Stimulated activated CD8-positive, alpha-beta memory T cell treated with anti-CD3 and anti-CD28 coated beads, Interleukin-7, amount 100 ng/mL, for 4 hours (primary cell): ENCODE measurements around the gene ATP6AP1.

Source experiments
- DNase-seq, 2 donors: peaks; one replicate each; pipeline ENCODE4 v3.0.0-alpha.2; 2020; ENCODE audit warnings: low read depth in 2 of 2

ATP6AP1 gene

GRCh38 chrX:154426916-154427770, 1.3 kb upstream of the ATP6AP1 start:
- DNase-seq = no peak

- no peak for DNase-seq
Observed at GRCh38 chrX:154429711-154430110, 1.2 kb downstream of the ATP6AP1 start.

- no peak for DNase-seq
Observed at GRCh38 chrX:154430479-154430878, 2.0 kb downstream of the ATP6AP1 start.

GRCh38 chrX:154430916-154431315, 2.4 kb downstream of the ATP6AP1 start:
- no peak for DNase-seq

GRCh38 chrX:154431341-154431740, 2.9 kb downstream of the ATP6AP1 start:
- no peak for DNase-seq

- no peak for DNase-seq
Observed at GRCh38 chrX:154432210-154432609, 3.7 kb downstream of the ATP6AP1 start.

- DNase-seq = no peak
Observed at GRCh38 chrX:154433605-154434004, 5.1 kb downstream of the ATP6AP1 start.

- DNase-seq = no peak
Observed at GRCh38 chrX:154434394-154435168, 6.1 kb downstream of the ATP6AP1 start.

GRCh38 chrX:154435171-154435733, 6.8 kb downstream of the ATP6AP1 start:
- DNase-seq = no peak

- peak in 1 of 2 donors; percentile 45 for DNase-seq
Observed at GRCh38 chrX:154436374-154436982, 8.0 kb downstream of the ATP6AP1 start.

- peak in 1 of 2 donors; percentile 40 for DNase-seq
Observed at GRCh38 chrX:154436983-154437752, 8.7 kb downstream of the ATP6AP1 start, which contains the start of gene GDI1. Gene GDI1, plus strand, starts transcription at chrX:154437154. Its CDS starts 101 bp downstream, at chrX:154437255.

- no peak for DNase-seq
Observed at GRCh38 chrX:154437971-154438893, 9.8 kb downstream of the ATP6AP1 start.

GRCh38 chrX:154439841-154440240, 11.4 kb downstream of the ATP6AP1 start:
- DNase-seq = no peak

- DNase-seq = no peak
Observed at GRCh38 chrX:154440623-154441357, 12.3 kb downstream of the ATP6AP1 start.

- DNase-seq = no peak
Observed at GRCh38 chrX:154441564-154441963, 13.1 kb downstream of the ATP6AP1 start.

- DNase-seq = no peak
Observed at GRCh38 chrX:154441984-154442707, 13.7 kb downstream of the ATP6AP1 start.

GRCh38 chrX:154443479-154443910, 15.0 kb downstream of the ATP6AP1 start:
- DNase-seq = no peak

- DNase-seq = peak in 1 of 2 donors; percentile 68
Observed at GRCh38 chrX:154443992-154444754, 15.7 kb downstream of the ATP6AP1 start, which contains the start of gene FAM50A. Gene FAM50A, plus strand, starts transcription at chrX:154444141. Its CDS starts 95 bp downstream, at chrX:154444236.
